Large intestine (tissue), 3 donors: Measurements from ENCODE around the gene PLA2G4B. TPM values are rescaled to one million over a fixed set of nuclear protein-coding genes. Genes with fewer than 3 reads are reported as not detected.

Source experiments
- DNase-seq, 2 donors: peaks; one replicate each; pipeline versions ENCODE4 v3.0.0 to v3.0.0-alpha.2; 2013
- H3K27ac ChIP-seq: one replicate; pipeline ENCODE4 v1.5.1; 2013; ENCODE audit warnings: low read length
- H3K27me3 ChIP-seq: 2 replicates; pipeline ENCODE4 v1.6.1; 2013; ENCODE audit warnings: low read length; ENCODE audit not compliant: control insufficient read depth, insufficient read depth
- H3K36me3 ChIP-seq: 2 replicates; pipeline ENCODE4 v1.6.1; 2013; ENCODE audit warnings: low read length; ENCODE audit not compliant: control insufficient read depth, insufficient read depth
- H3K4me1 ChIP-seq: one replicate; pipeline ENCODE4 v1.6.1; 2013; ENCODE audit warnings: low read length; ENCODE audit not compliant: control insufficient read depth, insufficient read depth
- H3K4me3 ChIP-seq: one replicate; pipeline ENCODE4 v1.5.1; 2013; ENCODE audit warnings: low read length
- H3K9me3 ChIP-seq: one replicate; pipeline ENCODE4 v1.6.1; 2013; ENCODE audit warnings: mild to moderate bottlenecking, low read depth, low read length, moderate library complexity; ENCODE audit not compliant: control insufficient read depth
- WGBS: methylation state at CpG from one replicate; pipeline ENCODE4 v1.1.5; 2013; ENCODE audit warnings: low lambda C conversion rate; ENCODE audit not compliant: insufficient coverage; 5-methylcytosine and 5-hydroxymethylcytosine counted together
- polyA plus RNA-seq: library from polyadenylated mRNA; unstranded; fragments of 120-200 nt; gene quantifications from one replicate; pipeline ENCODE4 v1.2.1, GENCODE V29; 2013

Gene PLA2G4B
- polyA plus RNA-seq, 1 donor, result 10.4 TPM

GRCh38 chr15:41870689-41871081 lies 32.0 kb downstream of the PLA2G4B start:
- no CpG with 5 or more reads among the region's 9 CpGs for WGBS
- no peak overlapping the region for H3K27ac ChIP-seq
- no peaks in the 10 kb centered on the region for H3K27me3 ChIP-seq
- H3K4me3 ChIP-seq, result no peak overlapping the region
- H3K4me1 ChIP-seq, result peaks cover 10% of the 10 kb centered on the region
- no peaks in the 10 kb centered on the region for H3K9me3 ChIP-seq
- no peaks in the 10 kb centered on the region for H3K36me3 ChIP-seq
- DNase-seq, result no peak

GRCh38 chr15:41871175-41871905 lies 32.7 kb downstream of the PLA2G4B start:
- WGBS, result no CpG with 5 or more reads among the region's 19 CpGs
- H3K9me3 ChIP-seq, result no peaks in the 10 kb centered on the region

GRCh38 chr15:41872166-41872747 lies 33.6 kb downstream of the PLA2G4B start:
- 100% methylated on average over 1 of the region's 9 CpGs for WGBS
- H3K27me3 ChIP-seq, result no peaks in the 10 kb centered on the region
- no peaks in the 10 kb centered on the region for H3K9me3 ChIP-seq
- H3K4me1 ChIP-seq, result no peaks in the 10 kb centered on the region
- no peak overlapping the region for H3K4me3 ChIP-seq
- no peak for DNase-seq
- no peaks in the 10 kb centered on the region for H3K36me3 ChIP-seq
- no peak overlapping the region for H3K27ac ChIP-seq

More at GRCh38 chr15:41871175-41871905, 32.7 kb downstream of the PLA2G4B start:
- H3K4me3 ChIP-seq, result no peak overlapping the region
- H3K4me1 ChIP-seq, result peaks cover 3% of the 10 kb centered on the region
- DNase-seq, result no peak
- H3K27ac ChIP-seq, result no peak overlapping the region
- H3K27me3 ChIP-seq, result no peaks in the 10 kb centered on the region
- H3K36me3 ChIP-seq, result no peaks in the 10 kb centered on the region

DNA sequence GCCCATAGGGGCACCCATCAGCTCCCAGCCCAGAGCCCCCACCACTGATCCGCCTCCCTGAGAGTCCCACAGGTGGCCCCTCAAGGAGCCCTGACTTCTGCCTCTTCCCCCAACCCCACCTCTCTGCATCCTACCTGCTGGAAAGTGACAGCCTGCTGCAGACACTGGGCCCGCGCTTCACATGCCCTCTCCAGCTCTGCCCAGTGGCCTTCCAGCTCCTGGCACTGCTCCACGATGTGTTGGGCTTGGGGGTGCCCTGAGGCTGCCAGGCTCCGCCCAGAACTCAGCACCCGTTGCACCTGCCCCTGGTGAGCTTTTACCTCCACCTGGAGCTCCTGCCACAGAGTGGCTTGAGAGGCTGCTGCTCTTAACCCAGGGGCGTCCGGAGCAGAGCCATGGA lies 35.1 kb downstream of the PLA2G4B start:
- Histone ChIP-seq H3K4me3 (no peak overlapping the region), H3K9me3 (no peaks in the 10 kb centered on the region), H3K36me3 (no peaks in the 10 kb centered on the region), H3K27me3 (no peaks in the 10 kb centered on the region), H3K27ac (no peak overlapping the region), H3K4me1 (no peaks in the 10 kb centered on the region)
- no CpG with 5 or more reads among the region's 8 CpGs for WGBS
- DNase-seq, result no peak

GRCh38 chr15:41874736-41875135 lies 36.1 kb downstream of the PLA2G4B start:
- H3K27ac ChIP-seq, result no peak overlapping the region
- H3K9me3 ChIP-seq, result no peaks in the 10 kb centered on the region
- H3K4me1 ChIP-seq, result no peaks in the 10 kb centered on the region
- H3K27me3 ChIP-seq, result no peaks in the 10 kb centered on the region
- no peak overlapping the region for H3K4me3 ChIP-seq
- no CpG with 5 or more reads among the region's 12 CpGs for WGBS
- DNase-seq, result no peak
- no peaks in the 10 kb centered on the region for H3K36me3 ChIP-seq

GRCh38 chr15:41876007-41876406 lies 37.4 kb downstream of the PLA2G4B start:
- DNase-seq, result no peak
- no peaks in the 10 kb centered on the region for H3K36me3 ChIP-seq
- no CpG with 5 or more reads among the region's 13 CpGs for WGBS
- no peak overlapping the region for H3K27ac ChIP-seq
- no peaks in the 10 kb centered on the region for H3K4me1 ChIP-seq
- no peak overlapping the region for H3K4me3 ChIP-seq
- no peaks in the 10 kb centered on the region for H3K9me3 ChIP-seq
- peaks cover 3% of the 10 kb centered on the region for H3K27me3 ChIP-seq

DNA sequence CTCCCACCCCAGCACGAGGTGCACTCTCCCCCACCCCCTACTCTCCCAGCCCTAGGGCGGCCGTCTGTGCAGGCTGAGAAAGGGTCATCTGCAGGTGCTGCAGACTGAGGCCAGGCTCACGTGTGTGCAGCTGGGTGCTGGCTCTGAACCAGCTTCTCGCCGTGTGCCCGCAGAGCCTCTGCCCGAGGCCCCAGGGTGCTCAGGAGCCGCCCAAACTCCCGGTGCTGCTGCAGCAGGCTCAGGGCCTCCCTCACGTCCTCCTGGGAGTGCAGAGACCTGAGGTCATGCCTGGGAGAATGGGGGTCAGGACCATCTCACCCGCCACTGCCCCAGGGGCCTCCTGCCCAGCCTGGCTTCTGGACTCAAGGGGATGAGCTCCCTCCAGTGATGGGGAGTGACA lies 38.0 kb downstream of the PLA2G4B start:
- Histone ChIP-seq H3K9me3 (no peaks in the 10 kb centered on the region), H3K36me3 (no peaks in the 10 kb centered on the region), H3K27ac (no peak overlapping the region), H3K4me3 (no peak overlapping the region), H3K27me3 (peaks cover 9% of the 10 kb centered on the region), H3K4me1 (peaks cover 3% of the 10 kb centered on the region)
- DNase-seq, result no peak
- no CpG with 5 or more reads among the region's 12 CpGs for WGBS

DNA sequence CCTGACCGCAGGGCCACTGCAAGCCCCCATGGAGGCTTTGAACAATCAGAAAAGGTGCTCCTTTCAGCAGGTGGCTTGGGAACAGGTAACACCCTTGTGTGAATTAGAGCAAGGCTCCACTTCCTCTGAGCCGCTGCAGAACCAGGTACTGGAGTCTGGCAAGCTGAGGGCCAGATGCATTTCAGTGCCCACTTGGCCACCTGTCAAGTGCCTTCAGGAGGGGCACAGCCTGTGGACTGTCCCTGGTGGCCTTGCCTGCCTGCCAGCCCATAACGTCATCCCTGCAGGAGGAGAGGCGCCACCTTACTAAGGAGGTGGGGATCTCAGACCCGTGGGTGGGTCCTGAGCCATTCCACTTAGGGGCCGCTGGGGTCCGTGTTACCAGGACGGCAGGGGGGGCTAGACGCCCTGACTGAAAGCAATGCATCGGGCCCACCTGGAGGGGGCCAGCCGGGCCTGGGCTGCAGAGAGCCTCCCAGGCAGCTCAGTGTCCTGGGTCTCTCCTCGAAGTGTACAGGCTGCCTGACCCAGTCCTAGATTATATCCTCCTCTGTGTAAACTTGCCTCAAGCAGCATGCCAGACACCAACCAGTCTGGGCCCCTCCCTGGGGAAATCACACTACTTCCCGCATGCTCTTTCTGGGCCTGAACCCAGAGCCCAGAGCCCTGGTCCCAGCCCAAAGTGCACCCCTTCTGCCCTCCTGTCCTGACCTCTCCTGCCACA lies 39.1 kb downstream of the PLA2G4B start:
- no peak for DNase-seq
- Histone ChIP-seq H3K4me3 (no peak overlapping the region), H3K27me3 (peaks cover 14% of the 10 kb centered on the region), H3K9me3 (peaks cover 3% of the 10 kb centered on the region), H3K27ac (no peak overlapping the region), H3K36me3 (no peaks in the 10 kb centered on the region), H3K4me1 (peaks cover 10% of the 10 kb centered on the region)
- WGBS, result no CpG with 5 or more reads among the region's 13 CpGs

DNA sequence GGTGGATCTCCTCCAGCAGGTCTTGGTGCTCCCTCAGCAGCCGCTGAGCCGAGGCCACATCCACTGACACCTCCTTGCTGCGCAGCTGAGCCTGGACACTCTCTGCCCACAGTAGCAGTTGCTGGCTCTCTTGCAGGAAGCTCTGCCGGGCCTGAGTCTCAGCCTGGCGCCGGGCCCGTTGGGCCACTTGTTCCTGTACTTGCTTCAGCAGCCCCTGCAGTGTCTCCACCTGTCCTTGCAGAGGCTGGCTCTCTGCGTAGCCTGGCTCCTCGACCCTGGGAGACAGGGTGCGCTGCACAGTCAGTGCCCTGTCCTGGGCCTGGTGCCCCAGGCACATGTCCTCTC lies 39.7 kb downstream of the PLA2G4B start:
- peaks cover 3% of the 10 kb centered on the region for H3K9me3 ChIP-seq
- H3K36me3 ChIP-seq, result no peaks in the 10 kb centered on the region
- peaks cover 10% of the 10 kb centered on the region for H3K4me1 ChIP-seq
- peaks cover 14% of the 10 kb centered on the region for H3K27me3 ChIP-seq
- H3K4me3 ChIP-seq, result no peak overlapping the region
- no peak for DNase-seq
- H3K27ac ChIP-seq, result no peak overlapping the region
- WGBS, result no CpG with 5 or more reads among the region's 10 CpGs

GRCh38 chr15:41879321-41879845 lies 40.7 kb downstream of the PLA2G4B start:
- Histone ChIP-seq H3K4me3 (no peak overlapping the region), H3K9me3 (peaks cover 3% of the 10 kb centered on the region), H3K36me3 (no peaks in the 10 kb centered on the region), H3K4me1 (peaks cover 10% of the 10 kb centered on the region), H3K27me3 (peaks cover 14% of the 10 kb centered on the region), H3K27ac (no peak overlapping the region)
- DNase-seq, result no peak
- no CpG with 5 or more reads among the region's 10 CpGs for WGBS
